ENCODE data around the gene C19orf18.

Gene C19orf18

GRCh38 chr19:57947419-57948134 lies 26.8 kb downstream of the C19orf18 start, which contains the start of gene ZNF256:
ZNF256 (minus strand) TSS chr19:57947706; CDS start chr19:57947474, 232 bp downstream.
- peak; percentile 75 for DNase-seq (ENCODE audit: low read depth)

- DNase-seq (ENCODE audit: low read depth), result no peak
These were observed 27.3 kb downstream of the C19orf18 start for GRCh38 chr19:57947088-57947418.

GRCh38 chr19:57946316-57946715 lies 28.0 kb downstream of the C19orf18 start:
- DNase-seq (ENCODE audit: low read depth), result no peak

- DNase-seq (ENCODE audit: low read depth), result no peak
These were observed 32.7 kb downstream of the C19orf18 start for GRCh38 chr19:57941593-57941992.

- no peak for DNase-seq (ENCODE audit: low read depth)
These were observed 38.6 kb downstream of the C19orf18 start for GRCh38 chr19:57935731-57936130.

- peak; percentile 67 for DNase-seq (ENCODE audit: low read depth)
These were observed 39.3 kb downstream of the C19orf18 start, which contains the start of gene ZNF418 for GRCh38 chr19:57934820-57935665. ZNF418 (minus strand) TSS chr19:57935402; CDS start chr19:57933822, 1,580 bp downstream.

GRCh38 chr19:57927587-57927986 lies 46.7 kb downstream of the C19orf18 start:
- no peak for DNase-seq (ENCODE audit: low read depth)

GRCh38 chr19:57916168-57916995 lies 58.0 kb downstream of the C19orf18 start, which contains the start of gene ZNF417:
ZNF417 (minus strand) TSS chr19:57916592; CDS start chr19:57916411, 181 bp downstream.
- peak; percentile 86 for DNase-seq (ENCODE audit: low read depth)

- no peak for DNase-seq (ENCODE audit: low read depth)
These were observed 59.8 kb downstream of the C19orf18 start for GRCh38 chr19:57914531-57914930.

Data from GM04503 (cell line).